HL-60/S4 (cell line): ENCODE results near the gene SLC44A1.

Experiments
- in situ Hi-C: fragments of 300-500 bp; cut with MboI; formaldehyde crosslinking; loops from 2 replicates; pipeline ENCODE4 v1.14.3; 2022; ENCODE audit warnings: low sequenced_read_pairs

The SLC44A1 gene

GRCh38 chr9:105376893-105377292 is 132.4 kb downstream of the SLC44A1 start:
- in situ Hi-C loops = no loop called here

GRCh38 chr9:105385381-105385985 is 141.0 kb downstream of the SLC44A1 start:
- in situ Hi-C loops = no loop called here

- in situ Hi-C loops = no loop called here
Measured at GRCh38 chr9:105389796-105390195, 145.3 kb downstream of the SLC44A1 start.

GRCh38 chr9:105390871-105391270 is 146.4 kb downstream of the SLC44A1 start:
- in situ Hi-C loops = no loop called here

GRCh38 chr9:105391288-105391687 is 146.8 kb downstream of the SLC44A1 start:
- in situ Hi-C loops = no loop called here

- in situ Hi-C loops = no loop called here
Measured at GRCh38 chr9:105392531-105392930, 148.1 kb downstream of the SLC44A1 start.

- in situ Hi-C loops = no loop called here
Measured at GRCh38 chr9:105393576-105394344, 149.3 kb downstream of the SLC44A1 start.

- in situ Hi-C loops = no loop called here
Measured at GRCh38 chr9:105396441-105396840, 152.0 kb downstream of the SLC44A1 start.

GRCh38 chr9:105396901-105397300 is 152.4 kb downstream of the SLC44A1 start:
- in situ Hi-C loops = no loop called here

GRCh38 chr9:105399117-105399516 is 154.7 kb downstream of the SLC44A1 start:
- in situ Hi-C loops = no loop called here

GRCh38 chr9:105401651-105402050 is 157.2 kb downstream of the SLC44A1 start:
- in situ Hi-C loops = no loop called here

GRCh38 chr9:105403552-105404248 is 159.2 kb downstream of the SLC44A1 start:
- in situ Hi-C loops = no loop called here

GRCh38 chr9:105405514-105406131 is 161.2 kb downstream of the SLC44A1 start:
- in situ Hi-C loops = no loop called here

GRCh38 chr9:105406369-105406768 is 161.9 kb downstream of the SLC44A1 start:
- in situ Hi-C loops = no loop called here

- in situ Hi-C loops = loop anchor here (5.0 to 10.0 kb wide), 4 partner anchors 256 to 639 kb away; no protein-coding TSS in a partner anchor
Measured at GRCh38 chr9:105413525-105413924, 169.1 kb downstream of the SLC44A1 start.

GRCh38 chr9:105414947-105415661 is 170.7 kb downstream of the SLC44A1 start:
- in situ Hi-C loops = loop anchor here (5.0 to 10.0 kb wide), 4 partner anchors 258 to 640 kb away; no protein-coding TSS in a partner anchor

GRCh38 chr9:105415662-105415980 is 171.2 kb downstream of the SLC44A1 start:
- in situ Hi-C loops = loop anchor here (10.0 kb wide), 3 partner anchors 501 to 641 kb away; no protein-coding TSS in a partner anchor

- in situ Hi-C loops = loop anchor here (10.0 kb wide), 3 partner anchors 502 to 642 kb away; no protein-coding TSS in a partner anchor
Measured at GRCh38 chr9:105416840-105417239, 172.4 kb downstream of the SLC44A1 start.

- in situ Hi-C loops = loop anchor here (10.0 kb wide), 3 partner anchors 504 to 644 kb away; no protein-coding TSS in a partner anchor
Measured at GRCh38 chr9:105418588-105419500, 174.4 kb downstream of the SLC44A1 start.
